ENCODE measurements around the gene OSER1.

Gene OSER1

DNA sequence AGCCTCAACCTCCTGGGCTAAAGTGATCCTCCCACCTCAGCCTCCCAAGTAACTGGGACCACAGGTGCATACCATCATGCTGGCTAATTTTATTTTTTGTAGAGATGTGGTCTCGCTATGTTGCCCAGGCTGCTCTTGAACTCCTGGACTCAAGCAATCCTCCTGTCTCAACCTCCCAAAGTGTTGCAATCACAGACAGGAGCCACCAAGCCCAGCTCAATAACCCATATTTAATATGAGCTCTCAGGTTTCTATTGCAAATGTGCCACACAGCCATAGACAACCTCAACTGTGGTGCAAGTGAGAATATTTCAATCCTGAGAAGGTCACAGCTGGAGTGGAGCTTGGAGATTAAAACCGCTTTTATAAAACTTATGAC, 38.0 kb downstream of the OSER1 start:
- no peak for DNase-seq

- no peak for DNase-seq
Observed at GRCh38 chr20:44171775-44172571, 38.6 kb downstream of the OSER1 start.

DNA sequence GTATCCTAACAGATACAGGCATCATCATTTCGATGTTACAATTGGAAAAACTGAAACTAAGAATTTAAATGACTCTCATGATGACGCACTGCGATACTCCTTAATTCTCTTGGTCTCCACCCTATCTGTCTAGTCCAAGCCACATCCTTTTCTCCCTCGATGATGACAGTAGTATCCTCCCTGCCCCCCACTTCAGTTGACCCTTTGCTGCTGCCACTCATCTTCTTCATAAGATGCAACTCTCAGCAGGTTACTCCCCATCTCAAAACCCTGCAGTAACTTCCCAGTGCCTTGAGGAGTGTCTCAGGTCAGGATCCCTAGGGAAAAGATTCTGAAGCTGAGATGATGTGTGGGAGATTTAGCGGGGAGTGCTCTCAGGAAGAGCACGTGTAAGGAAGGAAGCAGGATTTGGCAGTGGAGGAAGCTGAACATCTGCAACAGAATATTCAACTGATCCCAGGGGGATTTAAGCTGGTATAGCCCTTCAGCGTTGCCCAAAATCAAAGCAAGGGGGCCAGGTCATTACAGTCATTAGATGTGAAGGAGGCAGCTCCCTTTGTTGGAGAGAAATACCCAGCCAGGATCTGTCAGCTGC, 39.7 kb downstream of the OSER1 start:
- DNase-seq = no peak

DNA sequence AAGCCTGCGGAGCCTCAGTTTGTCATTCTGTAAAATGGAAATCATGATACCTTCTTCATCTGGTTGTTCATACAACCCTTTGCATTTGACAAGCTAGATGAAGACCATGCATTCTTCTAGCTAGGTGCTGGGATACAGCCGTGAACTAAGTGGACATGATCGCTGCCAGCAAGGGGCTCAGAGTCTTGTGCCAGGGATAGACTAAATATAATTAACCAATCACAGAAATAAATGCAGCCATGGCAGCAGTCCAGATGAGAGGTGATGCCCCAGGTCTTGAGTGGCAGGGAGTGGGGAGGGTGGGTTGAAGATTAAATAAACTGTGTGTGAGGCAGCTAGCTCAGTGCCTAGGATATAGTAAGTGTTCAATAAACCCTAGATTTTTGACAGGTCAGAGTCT, 42.8 kb downstream of the OSER1 start:
- DNase-seq = no peak

DNA sequence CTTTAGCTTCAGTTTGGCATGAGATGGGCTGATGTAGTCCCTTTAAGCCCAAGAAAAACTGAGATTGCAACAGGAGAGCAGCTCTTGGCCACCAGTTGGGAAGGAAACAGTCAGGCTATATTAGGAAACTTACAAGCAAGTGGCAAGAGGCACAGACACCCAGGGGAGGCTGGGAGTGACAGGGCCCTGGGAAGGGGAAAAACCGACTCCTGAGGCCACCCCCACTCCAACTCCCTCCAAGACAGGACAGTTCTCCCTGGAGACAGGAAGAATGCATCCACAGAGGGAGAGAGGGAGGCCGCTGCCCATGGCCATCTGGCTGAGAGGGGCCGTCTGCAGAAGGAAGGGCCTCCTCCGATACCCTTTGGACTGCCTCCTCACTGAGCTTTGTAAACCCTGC, 44.1 kb downstream of the OSER1 start:
- DNase-seq = no peak

GRCh38 chr20:44166008-44166407, 44.6 kb downstream of the OSER1 start:
- no peak for DNase-seq

GRCh38 chr20:44160133-44160532, 50.4 kb downstream of the OSER1 start:
- DNase-seq = no peak

DNA sequence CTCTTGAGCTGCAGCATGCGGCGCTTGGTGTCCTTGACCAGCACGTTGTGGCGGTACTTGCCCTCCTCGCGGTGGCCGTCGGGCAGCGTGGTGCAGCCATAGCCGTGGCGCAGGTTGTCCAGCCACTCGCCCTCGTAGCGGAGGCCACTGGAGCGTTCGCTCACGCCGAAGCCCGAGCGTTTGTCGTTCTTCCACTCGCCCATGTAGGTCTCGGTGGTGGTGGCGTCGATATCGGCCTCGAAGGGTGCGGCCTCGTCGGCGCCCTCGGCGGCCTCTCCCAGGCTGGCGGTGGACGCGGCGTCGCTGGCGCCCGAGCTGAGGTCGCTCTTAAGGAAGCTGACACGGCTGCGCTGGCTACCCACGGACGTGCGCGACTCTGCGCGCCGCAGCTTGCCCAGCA, 50.9 kb downstream of the OSER1 start:
- DNase-seq = no peak

DNA sequence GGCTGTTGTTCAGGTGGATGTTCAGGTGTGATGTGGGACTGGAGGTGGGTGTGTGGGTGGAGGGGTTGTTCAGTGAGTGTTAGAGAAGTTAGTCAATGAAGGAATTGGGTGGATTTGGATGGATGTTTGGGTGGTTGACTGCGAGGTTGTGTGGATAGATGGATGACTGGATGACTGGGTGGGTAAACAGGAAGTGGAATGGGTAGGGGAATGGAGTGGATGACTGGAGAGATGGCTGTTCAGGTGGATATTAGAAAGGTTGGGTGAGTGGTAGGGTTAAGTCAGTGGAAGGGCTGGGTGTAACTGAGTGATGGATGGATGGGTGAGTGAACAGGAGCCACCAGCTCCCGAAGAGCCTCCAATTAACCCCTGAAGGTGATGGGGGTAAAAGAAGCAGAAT, 51.4 kb downstream of the OSER1 start:
- no peak for DNase-seq

GRCh38 chr20:44157061-44157460, 53.5 kb downstream of the OSER1 start:
- no peak for DNase-seq

DNA sequence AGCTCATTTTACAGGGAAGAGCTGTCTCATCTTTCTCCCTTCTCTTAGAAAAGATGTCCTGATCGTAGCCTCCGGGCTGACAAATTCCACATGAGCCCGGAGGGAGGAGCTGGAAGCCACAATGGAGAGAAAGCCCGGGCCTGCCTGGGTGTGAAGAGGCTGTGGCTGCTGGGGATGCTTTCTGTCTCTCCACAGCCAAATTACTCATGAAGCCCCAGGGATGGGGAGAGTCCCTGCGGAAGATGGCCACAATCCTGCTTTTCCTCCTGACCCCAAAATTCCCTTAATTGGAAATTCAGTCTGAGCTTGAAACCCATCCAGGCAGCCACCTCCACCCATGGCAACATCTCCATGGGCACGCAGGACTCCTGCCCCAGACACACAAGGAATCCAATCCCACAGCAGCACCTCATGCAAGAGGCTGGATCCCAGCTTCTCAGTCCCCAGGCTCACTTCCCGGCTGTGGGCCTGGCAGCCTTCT, 56.0 kb downstream of the OSER1 start:
- DNase-seq = no peak

GRCh38 chr20:44153636-44154043, 56.9 kb downstream of the OSER1 start:
- DNase-seq = no peak

- DNase-seq = no peak
Observed at GRCh38 chr20:44151621-44152416, 58.8 kb downstream of the OSER1 start.

GRCh38 chr20:44146272-44146671, 64.3 kb downstream of the OSER1 start:
- DNase-seq = no peak
